Measurements from ENCODE around the gene IGF1R.

DNA sequence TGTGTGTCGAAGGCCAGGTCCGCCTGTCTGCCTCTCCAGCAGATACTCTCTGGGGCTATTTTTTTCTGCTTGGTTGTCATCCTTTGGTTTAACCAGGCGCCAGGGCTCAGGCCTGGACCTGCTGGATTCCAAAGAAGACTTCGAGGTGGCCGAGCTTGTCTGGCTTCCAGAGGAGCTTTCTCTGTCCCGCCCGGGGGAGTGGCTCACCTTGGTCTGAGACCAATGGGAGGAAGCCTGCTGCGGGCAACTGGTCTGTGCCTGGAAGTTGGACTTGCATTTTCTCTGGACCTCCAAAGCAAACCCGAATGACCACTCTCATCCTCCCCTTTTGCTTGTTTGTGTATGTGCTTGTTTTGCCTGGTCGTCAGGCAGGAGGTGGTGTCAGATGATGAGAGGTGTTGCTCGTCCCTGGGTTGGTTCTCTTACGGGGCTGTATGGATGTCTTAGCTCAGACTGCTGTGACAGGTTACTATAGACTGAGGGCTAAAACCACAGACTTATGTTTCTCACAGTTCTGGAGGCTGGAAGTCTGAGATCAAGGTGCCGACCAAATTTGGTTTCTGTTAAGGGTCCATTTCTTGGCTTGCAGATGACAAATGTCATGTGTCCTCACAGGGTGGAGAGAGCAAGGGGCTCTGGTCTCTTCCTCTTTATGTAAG is 19.3 kb downstream of the IGF1R start:
- TF ChIP-seq, protein P1, sequence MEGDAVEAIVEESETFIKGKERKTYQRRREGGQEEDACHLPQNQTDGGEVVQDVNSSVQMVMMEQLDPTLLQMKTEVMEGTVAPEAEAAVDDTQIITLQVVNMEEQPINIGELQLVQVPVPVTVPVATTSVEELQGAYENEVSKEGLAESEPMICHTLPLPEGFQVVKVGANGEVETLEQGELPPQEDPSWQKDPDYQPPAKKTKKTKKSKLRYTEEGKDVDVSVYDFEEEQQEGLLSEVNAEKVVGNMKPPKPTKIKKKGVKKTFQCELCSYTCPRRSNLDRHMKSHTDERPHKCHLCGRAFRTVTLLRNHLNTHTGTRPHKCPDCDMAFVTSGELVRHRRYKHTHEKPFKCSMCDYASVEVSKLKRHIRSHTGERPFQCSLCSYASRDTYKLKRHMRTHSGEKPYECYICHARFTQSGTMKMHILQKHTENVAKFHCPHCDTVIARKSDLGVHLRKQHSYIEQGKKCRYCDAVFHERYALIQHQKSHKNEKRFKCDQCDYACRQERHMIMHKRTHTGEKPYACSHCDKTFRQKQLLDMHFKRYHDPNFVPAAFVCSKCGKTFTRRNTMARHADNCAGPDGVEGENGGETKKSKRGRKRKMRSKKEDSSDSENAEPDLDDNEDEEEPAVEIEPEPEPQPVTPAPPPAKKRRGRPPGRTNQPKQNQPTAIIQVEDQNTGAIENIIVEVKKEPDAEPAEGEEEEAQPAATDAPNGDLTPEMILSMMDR (IDR thresholded peaks at IDR 0.05; ENCODE audit: low read depth, low read length) = no peak
- no peak for TF ChIP-seq EZH2phosphoT487 (IDR thresholded peaks at IDR 0.05; ENCODE audit: low read depth)
